Germinal center (tissue), 1 donor: Measurements from ENCODE around the gene EXOC7.

Source experiments
- DNase-seq: peaks from one replicate; pipeline ENCODE4 v3.0.0; 2012; ENCODE audit warnings: mixed read lengths, low spot score

EXOC7 gene, protein sequence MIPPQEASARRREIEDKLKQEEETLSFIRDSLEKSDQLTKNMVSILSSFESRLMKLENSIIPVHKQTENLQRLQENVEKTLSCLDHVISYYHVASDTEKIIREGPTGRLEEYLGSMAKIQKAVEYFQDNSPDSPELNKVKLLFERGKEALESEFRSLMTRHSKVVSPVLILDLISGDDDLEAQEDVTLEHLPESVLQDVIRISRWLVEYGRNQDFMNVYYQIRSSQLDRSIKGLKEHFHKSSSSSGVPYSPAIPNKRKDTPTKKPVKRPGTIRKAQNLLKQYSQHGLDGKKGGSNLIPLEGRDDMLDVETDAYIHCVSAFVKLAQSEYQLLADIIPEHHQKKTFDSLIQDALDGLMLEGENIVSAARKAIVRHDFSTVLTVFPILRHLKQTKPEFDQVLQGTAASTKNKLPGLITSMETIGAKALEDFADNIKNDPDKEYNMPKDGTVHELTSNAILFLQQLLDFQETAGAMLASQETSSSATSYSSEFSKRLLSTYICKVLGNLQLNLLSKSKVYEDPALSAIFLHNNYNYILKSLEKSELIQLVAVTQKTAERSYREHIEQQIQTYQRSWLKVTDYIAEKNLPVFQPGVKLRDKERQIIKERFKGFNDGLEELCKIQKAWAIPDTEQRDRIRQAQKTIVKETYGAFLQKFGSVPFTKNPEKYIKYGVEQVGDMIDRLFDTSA

DNA sequence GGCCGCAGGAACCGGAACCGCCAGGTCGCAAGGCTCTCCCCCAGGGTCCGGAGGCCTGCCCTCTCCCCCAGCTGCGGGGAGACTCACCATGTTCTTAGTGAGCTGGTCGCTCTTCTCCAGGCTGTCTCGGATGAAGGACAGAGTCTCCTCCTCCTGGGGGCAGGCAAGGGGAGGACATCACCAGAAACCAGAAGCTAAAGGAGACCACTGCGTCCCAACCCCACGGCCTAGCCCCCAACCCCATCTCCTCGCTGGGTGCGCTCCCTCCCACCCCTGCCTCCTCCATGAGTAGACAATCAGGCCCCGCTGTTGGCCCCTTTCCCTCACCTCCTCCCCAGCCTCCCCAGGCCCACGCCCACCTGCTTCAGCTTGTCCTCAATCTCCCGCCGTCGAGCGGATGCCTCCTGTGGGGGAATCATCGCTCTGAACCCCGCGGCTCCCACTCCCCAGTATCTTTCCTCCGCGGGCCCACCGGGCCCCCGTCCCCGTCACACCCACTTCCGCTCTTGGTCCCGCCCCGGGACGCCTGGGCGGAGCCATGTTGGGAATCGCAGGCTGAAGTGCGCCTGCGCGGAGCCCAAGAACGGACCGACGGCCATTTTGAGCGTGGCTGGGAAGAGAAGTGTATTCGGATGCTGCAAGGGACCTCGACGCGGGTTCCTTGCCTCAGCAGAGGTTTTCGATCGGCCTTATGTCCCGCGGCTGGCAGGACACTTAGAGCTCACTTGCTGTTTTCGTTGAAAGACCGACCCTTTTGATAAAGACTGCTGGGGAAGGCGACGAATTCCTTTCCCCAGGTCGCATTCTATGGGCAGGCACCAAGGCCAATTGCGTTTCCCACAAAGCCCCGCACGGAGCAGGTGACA is at the start of gene EXOC7:
Gene EXOC7 (minus strand): TSS at position 514 of the 866 bp plus-strand sequence. CDS start 95 bp downstream, at position 419.
- DNase-seq, result peak; percentile 96

DNA sequence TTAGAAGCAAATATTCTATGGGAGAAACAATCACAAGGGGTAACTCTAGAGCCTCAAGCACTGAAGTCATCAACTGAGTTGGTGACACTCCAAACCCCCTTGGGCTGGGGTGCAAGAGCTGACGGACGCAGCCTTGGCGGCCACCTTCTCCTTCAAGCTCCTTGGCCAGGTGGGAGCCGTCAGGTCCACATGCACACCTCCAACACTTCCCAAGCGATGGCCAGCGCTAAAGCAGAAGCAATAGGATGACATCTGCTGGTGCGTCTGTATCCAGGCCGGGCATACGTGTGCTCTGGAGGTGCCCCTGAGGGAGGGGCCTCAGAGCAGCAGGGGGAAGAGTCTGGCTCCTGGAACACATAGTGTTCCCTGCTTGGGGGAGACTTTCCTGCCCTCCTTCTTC is 49.6 kb upstream of the EXOC7 start:
- no peak for DNase-seq

DNA sequence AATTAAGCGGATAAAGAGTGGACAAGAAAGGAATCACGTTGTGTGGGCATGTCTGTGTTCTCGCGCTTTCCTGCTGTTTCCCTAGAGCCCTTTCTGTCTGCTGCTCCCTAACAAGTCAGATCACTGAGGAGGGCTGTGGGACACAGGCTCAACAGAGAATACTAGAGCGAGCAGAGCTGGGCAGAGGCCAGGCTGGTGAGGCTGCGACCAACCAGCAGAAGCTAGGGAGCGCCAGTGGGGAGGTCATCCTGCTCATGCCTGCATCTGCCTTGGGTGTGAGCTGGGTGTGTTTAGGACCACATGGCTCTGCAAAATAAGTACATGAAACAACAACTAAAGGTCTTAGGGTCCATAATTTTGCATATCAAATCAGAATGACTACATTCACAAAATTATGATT is 49.0 kb upstream of the EXOC7 start:
- DNase-seq, result no peak

DNA sequence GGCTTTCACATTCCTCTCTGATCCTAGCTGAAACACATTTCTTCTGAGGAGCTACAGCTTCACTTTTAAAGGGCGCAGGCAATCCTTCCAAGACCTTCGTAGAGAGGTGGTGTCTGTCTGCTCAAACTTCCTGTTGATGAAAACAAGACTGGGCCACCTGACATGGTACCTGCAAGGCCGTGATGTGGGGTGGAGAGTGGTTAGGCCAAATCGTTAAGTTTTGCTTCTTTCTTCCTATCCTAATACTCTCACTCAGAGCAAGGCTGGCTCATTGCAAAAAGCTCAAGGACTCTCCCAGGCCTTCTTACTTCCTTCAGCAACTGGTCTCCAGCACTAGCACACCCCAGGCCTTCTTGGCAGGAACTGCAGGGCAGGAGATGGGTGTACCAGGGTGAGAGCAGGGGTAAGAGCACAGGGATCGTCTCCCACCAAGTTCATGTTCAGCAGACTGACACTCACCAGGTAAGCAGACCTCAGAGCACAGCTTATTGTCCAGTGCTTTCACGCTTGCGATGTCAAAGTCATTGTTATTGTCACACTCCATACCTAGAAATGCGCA is 48.4 kb upstream of the EXOC7 start:
- DNase-seq, result no peak

DNA sequence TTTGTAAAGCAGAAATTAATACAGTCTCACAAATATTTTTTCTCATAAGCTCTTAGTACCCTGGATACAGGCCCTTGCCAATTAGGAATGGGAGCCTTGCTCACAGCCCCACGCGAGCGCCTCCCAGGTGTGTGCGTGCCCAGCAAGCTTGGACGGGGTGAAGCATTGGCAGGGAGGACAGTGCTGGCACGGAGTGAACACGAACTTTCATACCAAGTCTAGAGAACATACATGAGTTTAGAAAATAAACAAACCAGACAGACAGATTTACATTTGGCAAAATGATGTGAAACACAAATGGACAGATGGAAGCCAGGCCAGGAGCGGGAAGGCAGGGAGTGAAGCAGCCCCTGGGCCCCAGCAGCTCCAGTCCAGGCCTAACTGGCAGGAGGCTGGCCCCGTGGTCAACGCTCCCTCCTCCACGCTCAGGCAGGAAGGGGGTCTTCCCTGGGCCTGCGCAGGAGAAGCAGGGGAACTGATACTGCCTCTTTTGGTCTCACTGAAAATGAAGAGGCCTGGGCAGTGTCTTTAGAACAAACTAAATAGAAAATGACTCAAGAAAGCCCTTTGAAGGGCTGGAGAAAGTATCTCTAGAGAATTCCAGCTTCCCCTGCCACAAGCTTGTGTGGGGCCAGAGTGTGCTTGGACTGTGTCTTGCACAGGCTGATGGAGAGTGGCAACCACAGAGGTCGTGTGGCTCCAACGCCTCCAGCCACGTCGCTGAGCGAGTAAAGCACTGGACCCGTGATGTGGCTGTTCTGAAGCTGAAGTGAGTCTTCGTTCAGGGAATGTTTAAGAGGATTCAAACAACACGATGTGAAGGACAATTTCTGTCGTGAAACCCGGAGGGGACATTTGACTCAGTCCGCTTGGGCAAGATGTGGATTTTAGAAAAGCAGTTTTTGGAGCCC is 47.4 kb upstream of the EXOC7 start:
- no peak for DNase-seq

DNA sequence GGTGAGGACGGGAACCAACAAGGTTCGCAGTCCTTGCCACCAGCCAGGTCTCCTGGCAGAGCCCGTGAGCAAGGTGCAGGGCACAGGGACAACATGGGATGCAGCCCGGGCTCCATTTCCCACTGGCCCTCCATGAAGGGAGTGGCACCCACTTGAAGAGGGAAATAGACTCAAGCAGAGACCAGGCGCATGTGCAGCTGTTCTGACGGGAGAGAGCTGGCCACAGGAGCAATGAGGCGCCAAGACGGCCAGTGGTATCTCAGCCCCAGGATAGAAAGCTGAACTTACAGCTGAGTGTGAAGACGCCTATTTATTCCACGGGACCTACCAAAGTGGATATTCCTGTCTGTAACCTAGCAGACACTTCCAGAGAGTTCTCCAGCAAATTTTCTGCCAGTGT is 45.6 kb upstream of the EXOC7 start:
- no peak for DNase-seq

DNA sequence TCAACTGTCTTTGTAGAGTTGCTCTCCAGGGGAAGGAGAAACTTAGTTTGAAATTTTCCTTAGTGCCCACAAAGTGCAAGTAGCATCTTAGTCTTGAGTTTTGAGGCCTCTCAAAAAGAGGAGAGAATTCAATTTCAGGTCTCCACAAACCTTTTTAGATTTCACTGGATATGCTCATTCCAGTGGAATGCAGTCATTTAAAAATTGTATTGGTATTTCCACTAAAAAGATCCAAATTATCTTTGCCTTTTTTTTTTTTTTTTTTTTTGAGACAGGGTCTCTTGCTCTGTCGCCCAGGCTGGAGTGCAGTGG is 44.4 kb upstream of the EXOC7 start:
- no peak for DNase-seq

DNA sequence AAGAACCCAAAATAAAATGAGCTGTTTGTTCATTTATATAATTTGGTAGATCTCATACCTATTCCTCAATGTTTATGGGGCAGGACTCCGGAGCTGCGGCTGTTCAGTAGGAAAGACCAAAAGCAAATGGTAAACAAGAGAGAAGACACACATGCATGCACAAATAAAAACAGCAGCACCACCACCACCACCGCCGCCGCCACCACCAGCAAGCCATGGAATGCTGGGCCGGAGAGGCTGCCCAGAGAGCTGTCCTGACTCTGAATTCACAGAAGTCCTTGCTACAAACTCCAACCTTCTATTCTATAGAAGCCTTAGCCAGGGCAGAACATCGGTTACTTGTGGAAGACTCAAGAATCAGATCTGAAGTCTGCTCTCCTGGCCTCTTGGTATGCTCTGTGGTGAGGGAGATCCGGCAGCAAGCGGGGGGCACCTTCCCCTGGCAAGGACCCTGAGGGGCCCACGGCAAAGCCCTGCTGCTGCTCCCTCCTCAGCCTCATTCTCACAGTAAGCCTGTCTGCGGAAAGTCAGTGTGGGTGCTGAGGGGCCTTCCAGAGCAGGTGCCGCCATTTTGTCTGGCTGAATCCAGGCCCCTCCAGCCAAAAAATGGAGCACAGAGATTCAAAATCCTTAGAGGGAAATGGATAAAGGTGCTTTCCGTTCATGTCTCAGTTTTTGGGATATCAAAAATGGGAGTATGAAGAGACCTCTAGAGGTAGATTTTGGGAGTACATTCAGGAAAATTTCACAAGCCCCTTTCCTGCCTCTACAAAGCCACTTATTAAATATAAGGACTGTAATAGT is 43.8 kb upstream of the EXOC7 start:
- no peak for DNase-seq

DNA sequence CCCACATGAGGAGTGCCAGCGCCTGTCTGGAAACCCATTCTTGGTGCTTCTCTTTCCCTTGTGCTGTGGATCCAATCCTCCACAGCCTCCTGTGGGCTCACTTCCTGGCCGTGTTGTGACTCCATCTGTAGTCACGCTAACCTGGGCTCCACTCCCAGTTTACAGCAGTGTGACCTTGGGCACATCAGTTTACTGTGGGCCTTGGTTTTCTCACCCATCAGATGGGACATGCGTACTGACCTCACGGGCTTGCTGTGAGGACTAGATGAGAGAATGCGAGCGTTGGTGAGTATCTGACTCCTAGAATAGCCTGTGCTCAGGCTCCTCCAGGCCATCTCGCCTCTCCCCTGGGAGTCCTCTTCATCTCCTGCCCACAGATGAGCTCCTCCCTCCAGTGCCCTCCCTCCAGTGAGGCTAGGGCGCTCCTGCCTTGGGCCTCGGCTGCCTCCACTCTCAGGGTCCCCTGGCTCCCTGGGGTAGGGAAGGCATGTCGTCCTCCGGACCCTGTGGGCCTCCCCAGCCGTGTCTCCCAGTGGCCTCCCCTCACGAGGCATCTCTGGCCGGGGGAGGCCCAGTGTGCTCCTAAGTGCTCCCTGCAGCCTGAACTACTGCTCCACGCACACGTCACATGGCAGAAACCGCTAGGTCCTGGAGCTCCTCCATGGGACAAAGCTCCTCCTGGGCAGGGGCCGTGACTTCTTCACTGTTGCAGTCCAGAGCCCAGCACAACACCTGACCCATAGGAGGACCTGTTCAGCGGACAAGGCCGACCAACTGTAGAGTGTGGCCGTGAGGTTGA is 42.7 kb upstream of the EXOC7 start:
- DNase-seq, result no peak

DNA sequence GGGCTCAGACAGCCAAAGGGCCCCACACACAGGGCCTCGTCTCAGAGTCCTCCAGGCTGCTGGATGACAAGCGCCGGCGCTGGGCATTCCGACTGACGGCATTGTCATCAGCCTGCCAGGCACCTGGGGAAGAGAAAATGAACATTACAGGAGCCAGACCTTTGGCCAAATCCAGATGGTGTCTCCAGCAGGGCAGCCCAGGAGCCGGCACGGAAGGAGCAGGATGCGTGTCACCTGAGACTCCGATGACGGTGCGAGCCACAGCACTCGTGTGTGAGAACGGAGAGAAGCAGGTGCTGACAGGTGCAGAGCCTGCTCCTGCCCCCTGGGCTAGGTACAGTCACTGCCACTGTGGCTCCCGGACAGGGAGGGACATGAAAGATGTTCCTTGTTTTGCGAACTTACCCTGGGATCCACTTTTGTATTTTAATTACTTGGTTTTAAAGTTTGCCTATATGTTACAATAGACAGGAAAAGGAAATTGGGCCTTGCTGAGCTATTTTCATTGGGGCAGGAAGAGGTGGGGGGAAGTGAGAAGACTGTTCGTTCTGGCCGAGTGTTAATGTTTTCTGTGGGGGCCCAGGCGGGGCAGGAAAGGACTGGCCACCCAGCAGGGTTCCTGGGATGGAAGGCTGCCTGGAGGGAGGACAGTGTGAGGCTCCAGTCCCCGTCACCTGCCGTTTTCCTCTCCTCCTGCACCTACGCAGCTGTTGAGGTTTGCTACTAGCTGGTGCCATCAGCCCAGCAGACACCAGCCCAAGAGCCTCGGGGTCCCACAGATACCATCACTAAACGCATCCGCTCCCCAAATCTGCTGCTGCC is 41.9 kb upstream of the EXOC7 start:
- peak; percentile 53 for DNase-seq

DNA sequence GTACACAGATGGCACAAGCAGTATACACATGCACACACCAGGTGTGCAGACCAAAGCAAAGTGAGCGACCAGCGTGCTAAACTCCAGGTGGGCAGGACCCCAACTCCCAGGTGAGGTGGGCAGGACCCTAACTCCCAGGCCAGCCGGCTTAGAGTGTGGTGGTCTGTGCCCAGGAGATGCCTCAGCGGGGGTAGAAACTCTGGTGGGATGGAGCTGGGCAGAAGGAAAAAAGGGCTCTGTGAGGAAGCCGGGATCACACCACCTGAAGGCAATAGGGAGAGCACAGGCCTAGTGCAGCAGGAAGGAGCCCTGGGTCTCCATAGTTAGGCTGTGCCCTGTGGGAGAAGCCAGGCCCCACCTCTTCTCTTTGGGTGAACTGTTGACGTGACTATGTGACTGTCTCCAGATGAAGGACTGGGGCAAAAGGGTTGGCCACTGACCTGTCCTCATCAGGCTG is 39.0 kb upstream of the EXOC7 start:
- no peak for DNase-seq

DNA sequence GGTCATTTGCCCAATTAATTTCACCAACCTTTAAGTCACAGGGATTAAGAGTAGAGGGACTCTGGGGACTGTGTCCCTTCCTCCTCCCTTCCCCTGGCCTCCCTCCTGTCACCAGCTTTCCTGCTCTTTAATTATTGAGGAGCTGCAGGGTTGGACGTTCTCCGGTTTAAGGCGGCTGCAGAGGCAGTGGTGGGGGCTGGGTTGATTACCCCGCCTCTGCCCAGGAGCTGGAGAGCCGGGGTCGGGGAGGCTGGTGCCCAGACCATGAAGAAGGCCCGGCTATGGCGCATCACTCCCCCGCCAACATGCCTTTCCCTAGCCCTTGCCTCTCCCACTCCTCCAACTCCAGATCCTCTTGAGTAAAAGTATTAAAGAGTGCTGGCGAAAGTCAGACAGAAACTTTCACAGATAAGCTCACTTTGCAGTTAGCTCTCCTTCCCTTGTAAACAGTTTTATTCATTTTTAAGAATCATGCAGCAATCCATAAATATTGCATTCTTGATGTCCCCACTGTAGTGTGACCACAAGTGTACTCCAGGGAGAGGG is 38.5 kb upstream of the EXOC7 start:
- DNase-seq, result no peak

DNA sequence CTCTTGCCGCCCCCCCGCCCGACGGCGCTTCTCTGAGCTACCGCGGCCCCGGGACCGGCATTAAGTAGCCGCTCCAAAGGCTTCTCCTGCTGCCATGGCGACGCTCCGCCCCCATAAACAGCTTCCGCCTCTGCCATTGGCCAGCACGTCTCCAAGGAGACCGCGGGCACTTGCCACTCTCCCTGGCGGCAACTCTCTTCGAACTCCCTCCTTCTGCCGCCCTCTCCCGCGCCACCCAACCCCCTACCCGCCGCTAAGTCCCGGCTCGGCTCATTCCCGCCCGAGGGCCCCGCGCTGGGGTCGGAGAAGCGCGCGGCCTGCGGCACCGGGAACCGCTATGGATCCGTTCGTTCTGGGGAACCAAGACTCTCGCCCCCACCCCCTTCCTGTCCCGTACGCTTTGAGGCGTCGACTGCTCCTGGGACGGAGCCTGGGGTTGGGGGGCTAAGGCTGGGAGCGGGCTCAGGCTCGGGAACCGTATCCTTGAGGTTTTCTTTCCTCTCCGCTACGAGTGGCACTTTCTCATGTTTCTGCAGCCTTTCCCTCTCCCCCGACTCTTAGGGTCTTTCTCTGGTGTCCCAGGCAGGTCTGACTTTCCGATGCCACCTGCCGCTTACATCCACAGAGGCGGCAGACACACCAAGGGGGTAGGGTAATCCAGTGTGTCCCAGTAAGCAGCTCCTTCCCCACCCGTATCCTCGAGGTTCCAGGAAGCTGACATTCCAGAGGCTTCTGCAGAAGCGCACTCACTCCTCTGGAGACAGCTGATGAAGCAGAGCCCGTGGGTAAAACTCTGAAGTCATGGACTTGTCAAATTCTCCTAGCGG is 37.8 kb upstream of the EXOC7 start, which contains the start of gene FOXJ1:
Gene FOXJ1 (minus strand): TSS at position 34 of the 827 bp plus-strand sequence. CDS start 850 bp downstream, outside the sequence.
- DNase-seq, result peak; percentile 97

DNA sequence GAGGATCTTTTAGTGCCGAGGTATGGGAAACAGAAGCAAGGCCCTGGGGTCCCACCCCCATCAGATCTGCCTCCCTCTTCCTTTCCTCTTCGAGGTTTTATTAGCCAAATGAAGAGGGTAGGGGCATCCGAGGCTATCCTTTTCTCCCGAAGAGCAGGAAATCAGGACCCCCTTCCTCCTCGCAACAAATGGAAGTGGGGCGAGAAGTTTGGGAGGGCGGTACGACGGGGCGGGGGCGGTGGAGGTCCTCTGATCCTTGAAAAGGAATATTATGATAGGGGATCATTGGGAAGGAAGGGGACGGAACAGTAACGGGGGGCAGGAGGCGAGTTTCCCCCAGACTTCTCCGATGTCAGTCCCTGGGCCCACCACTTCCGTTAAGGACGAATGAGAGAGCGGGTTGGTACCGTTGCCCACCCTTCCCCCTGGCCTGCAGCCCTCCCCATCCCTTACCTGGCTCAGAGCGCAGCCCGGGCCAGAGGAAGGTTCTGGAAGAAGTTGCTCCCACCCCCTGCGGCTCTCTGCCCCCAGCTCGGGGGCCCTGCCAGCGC is 37.1 kb upstream of the EXOC7 start:
- no peak for DNase-seq

DNA sequence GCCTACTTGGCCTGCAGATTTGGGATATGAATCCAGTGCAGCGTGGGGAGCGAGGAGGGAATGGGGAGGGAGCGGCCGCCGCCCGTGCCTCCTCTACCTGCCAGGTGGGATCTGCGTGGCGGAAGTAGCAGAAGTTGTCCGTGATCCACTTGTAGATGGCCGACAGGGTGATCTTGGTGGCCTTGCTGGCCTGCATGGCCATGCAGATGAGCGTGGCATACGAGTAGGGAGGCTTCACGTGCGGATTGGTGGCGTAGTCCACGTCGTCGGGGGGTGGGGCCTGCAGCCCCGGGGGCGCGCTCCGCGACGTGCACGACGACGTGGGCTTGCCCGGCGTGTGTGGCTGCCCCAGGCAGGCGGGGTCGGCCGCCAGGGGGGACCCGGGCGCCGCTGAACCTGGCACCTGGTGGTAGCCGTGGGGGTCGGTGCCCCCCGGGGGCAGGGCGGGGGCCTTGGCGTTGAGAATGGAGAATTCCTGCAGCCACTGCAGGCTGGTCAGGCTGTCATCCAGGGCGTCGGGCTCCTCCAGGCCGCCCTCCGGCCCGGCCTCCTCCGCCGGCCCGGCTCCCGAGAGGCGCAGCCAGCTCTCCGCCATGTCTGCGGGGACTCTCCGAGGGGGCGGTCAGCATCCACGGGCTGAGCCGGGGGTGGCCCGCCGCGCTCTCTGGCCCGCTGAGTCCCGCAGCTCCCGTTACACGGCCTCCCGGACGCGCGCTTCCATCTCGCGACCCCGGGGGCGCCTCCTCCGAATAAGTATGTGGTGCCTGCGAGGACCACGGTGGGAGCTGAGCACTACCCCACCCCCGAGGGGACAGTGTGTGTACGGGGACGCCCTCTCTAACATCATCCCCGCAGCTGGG is 36.4 kb upstream of the EXOC7 start:
- peak; percentile 76 for DNase-seq
